HG03175 (cell line): ENCODE data around the gene POLR1F.

ENCODE experiments used
- ATAC-seq: cut with Tn5 transposase; IDR thresholded peaks from one replicate; pipeline ENCODE4 v1.9.1; 2021; ENCODE audit warnings: mild to moderate bottlenecking, moderate library complexity; ENCODE audit not compliant: unreplicated experiment

Gene POLR1F

GRCh38 chr7:19677180-19677579 is 31.7 kb downstream of the POLR1F start:
- peak; percentile 78 for ATAC-seq

DNA sequence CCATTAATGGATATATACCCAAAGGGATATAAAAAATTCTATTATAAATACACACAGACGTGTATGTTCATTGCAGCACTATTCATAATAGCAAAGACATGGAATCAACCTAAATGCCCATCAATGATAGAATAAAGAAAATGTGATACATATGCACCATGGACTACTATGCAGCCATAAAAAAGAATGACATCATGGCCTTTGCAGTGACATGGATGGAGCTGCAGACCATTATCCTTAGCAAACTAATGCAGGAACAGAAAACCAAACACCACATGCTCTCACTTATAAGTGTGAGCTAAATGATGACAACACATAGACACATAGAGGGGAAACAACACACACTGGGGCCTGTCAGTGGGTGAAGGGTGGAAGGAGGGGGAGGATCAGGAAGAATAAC is 33.0 kb downstream of the POLR1F start:
- no peak for ATAC-seq

DNA sequence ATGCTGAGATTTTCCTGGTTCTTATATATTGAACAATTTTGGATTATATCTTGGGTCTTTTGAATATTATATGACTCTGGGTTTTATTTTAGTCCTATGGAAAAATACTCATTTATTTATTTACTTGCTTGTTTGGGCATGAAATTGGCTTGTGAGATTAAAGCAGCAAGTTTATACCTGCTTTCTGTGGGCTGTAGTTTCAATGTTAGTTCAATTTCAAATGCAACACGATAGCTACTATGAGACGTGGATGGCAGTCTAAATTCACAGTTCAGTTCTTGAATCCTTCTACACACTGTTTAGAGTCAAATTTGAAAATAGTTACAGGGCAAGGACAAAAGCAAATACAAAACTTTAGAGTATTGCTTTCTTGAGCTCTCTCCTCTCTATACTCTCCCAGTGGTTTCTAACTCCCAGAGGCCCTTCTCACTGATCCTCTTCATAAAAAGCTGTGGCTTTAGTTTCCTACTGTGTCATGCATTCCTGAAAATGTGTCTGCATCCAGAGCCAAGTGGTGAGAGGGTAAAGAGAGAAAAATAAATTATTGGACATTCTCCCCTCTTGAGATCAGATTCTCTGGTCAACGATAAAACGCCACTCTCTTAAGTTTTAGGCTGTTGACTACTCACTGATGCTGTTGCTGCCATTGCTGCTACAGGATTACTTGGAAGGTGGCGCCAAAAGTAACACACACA is 34.4 kb downstream of the POLR1F start:
- ATAC-seq, result no peak

- ATAC-seq, result no peak
These were observed 38.0 kb downstream of the POLR1F start for GRCh38 chr7:19670806-19671205.

DNA sequence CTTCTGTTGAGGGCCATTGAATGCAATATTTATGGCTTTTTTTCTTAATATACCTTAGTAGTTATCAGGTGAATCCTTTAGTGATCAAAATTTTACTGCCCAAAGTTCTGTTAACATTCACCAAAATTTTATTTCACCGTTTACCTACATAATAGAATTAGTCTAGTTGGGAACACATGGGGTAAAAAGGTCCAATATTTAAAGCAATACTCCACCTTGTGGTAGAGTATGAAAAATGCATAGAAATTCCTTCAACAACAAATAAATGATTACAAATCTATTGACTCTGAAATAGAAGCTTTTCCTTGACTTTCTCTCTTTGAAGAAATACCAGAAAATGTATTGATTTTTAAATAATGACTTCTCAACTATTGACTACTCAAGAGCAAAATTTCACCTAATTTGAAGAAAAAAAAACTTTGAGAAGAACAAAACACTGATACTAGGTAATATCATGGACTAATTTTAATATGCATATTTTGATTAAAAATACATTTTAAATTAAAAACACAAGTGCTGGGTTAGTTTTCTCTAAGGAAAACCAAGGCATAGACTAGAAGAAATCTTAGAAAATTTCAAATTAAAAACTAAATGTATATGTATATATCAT is 43.3 kb downstream of the POLR1F start:
- ATAC-seq, result peak; percentile 58

- ATAC-seq, result peak; percentile 96
These were observed 44.9 kb downstream of the POLR1F start for GRCh38 chr7:19663816-19664462.

GRCh38 chr7:19648791-19649190 is 60.0 kb downstream of the POLR1F start:
- ATAC-seq, result no peak
